Measurements from ENCODE around the gene CHRNA4. TPM values are rescaled to one million over a fixed set of nuclear protein-coding genes. Genes with fewer than 3 reads are reported as not detected.

CHRNA4 gene
- total RNA-seq, 1 experiment from 2014 or later, result 0.11 TPM

DNA sequence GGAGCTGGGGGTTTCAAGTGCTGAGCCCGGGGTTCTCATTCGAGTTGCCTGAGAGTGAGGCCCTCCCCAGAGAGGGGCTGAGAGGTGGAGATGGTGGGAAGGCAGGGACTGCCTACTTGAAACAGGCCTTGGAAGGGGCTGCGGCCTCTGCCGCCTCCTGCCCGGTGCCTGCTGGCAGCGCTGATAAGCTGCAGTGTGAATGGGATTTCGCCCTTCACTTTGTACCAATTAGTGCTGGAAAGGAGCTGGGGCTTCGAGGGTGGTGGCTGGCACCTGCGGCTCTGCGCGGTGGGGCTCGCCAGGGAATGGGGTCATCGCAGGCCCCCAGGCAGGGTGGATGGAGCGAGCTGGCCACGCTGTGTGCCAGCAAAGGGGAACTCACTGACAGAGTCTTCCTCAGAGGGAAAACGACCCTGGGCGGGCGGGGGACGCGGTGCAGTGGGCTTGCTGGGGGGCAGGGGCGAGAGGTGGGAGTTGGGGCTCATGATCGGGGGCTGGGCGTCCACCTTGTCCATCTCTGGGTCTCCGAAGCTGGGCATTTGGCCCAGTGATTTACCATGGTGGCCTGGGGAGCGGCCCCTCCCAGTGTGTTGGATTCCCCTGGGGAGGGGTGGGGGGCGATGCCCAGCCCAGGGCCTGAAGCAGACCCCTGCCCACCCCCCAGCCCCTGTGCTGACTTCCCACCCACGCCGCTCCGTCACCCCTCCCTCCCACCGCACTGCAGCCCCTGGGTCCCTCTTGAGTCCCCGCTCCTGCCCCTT lies 45.2 kb downstream of the CHRNA4 start:
- no TSS peak for BruUV-seq (replicated peaks)
- CTCF ChIA-PET, result interaction anchor here (0.7 kb wide), 1 partner anchor 92 kb away, joined by 10 read pairs; no protein-coding TSS in a partner anchor
- Histone ChIP-seq H3K4me1 (peaks cover 5% of the 10 kb centered on the region; the same call in 1 of the 2 replicates), H3K27me3 (replicated peaks; ENCODE audit: control insufficient read depth, insufficient read depth, low read length) (peaks cover 1% of the 10 kb centered on the region; the same call in 1 of the 2 replicates), H3K4me3 (ENCODE audit: low read depth, low read length) (no peak overlapping the region), H3K9me3 (no peaks in the 10 kb centered on the region), H3K36me3 (ENCODE audit: control insufficient read depth, insufficient read depth, low read length) (no peaks in the 10 kb centered on the region)
- DNase-seq, result peak in 1 of 2 experiments; percentile 44
- Mint-ChIP-seq H3K9me3 (ENCODE audit: unreplicated experiment) (no peaks in the 10 kb centered on the region), H3K27ac (ENCODE audit: unreplicated experiment) (no peak overlapping the region), H3K36me3 (ENCODE audit: insufficient read depth, unreplicated experiment) (no peaks in the 10 kb centered on the region), H3K4me1 (ENCODE audit: low read depth, unreplicated experiment) (no peaks in the 10 kb centered on the region), H3K27me3 (ENCODE audit: insufficient read depth, unreplicated experiment) (no peaks in the 10 kb centered on the region), H3K4me3 (ENCODE audit: unreplicated experiment) (no peak overlapping the region)
- TF ChIP-seq, protein P1, sequence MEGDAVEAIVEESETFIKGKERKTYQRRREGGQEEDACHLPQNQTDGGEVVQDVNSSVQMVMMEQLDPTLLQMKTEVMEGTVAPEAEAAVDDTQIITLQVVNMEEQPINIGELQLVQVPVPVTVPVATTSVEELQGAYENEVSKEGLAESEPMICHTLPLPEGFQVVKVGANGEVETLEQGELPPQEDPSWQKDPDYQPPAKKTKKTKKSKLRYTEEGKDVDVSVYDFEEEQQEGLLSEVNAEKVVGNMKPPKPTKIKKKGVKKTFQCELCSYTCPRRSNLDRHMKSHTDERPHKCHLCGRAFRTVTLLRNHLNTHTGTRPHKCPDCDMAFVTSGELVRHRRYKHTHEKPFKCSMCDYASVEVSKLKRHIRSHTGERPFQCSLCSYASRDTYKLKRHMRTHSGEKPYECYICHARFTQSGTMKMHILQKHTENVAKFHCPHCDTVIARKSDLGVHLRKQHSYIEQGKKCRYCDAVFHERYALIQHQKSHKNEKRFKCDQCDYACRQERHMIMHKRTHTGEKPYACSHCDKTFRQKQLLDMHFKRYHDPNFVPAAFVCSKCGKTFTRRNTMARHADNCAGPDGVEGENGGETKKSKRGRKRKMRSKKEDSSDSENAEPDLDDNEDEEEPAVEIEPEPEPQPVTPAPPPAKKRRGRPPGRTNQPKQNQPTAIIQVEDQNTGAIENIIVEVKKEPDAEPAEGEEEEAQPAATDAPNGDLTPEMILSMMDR (IDR thresholded peaks at IDR 0.05; ENCODE audit: insufficient read depth in 1 of 2, low read depth in 1 of 2, low read length in 1 of 2, severe bottlenecking in 1 of 2, unreplicated experiment in 1 of 2), result no peak
- POLR2A ChIA-PET, result interaction anchor here (0.6 kb wide), 1 partner anchor 229 kb away, joined by 7 read pairs; no protein-coding TSS in a partner anchor
- intact Hi-C loops (cut with micrococcal nuclease; ENCODE audit: unreplicated experiment), result no loop called here

DNA sequence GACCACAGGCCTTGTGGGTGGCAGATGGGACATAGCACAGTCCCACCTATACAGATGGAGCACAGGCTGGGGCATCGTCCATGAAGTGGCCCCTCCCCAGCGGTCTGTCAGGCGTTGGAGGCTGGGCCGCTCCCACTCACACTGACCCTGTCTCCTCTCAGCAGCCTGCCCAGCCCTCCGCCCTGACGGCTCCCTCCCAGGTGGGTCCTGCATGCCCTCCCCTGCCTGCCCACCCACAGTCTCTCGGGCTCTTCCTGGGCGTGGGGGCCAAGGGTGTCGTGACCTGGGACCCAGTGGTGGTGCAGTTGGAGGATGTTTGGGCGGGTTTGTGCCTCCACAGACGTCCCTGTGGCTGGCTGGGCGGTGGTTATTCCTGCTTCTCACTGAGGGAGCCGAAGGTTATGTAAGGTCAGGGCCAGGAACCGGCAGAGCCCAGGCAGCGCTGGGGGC lies 45.9 kb downstream of the CHRNA4 start:
- H3K36me3 ChIP-seq (ENCODE audit: control insufficient read depth, insufficient read depth, low read length), result no peaks in the 10 kb centered on the region
- no peak overlapping the region for H3K4me3 ChIP-seq (ENCODE audit: low read depth, low read length)
- no peaks in the 10 kb centered on the region for H3K4me1 Mint-ChIP-seq (ENCODE audit: low read depth, unreplicated experiment)
- H3K36me3 Mint-ChIP-seq (ENCODE audit: insufficient read depth, unreplicated experiment), result no peaks in the 10 kb centered on the region
- no TSS peak for BruUV-seq (replicated peaks)
- H3K4me1 ChIP-seq, result no peaks in the 10 kb centered on the region
- POLR2A ChIA-PET, result no interaction called here
- CTCF ChIA-PET, result interaction anchor here (0.7 kb wide), 1 partner anchor 92 kb away, joined by 10 read pairs; no protein-coding TSS in a partner anchor
- H3K27me3 Mint-ChIP-seq (ENCODE audit: insufficient read depth, unreplicated experiment), result peaks cover 3% of the 10 kb centered on the region
- H3K4me3 Mint-ChIP-seq (ENCODE audit: unreplicated experiment), result no peak overlapping the region
- no peak overlapping the region for H3K27ac Mint-ChIP-seq (ENCODE audit: unreplicated experiment)
- H3K27me3 ChIP-seq (replicated peaks; ENCODE audit: control insufficient read depth, insufficient read depth, low read length), result peaks cover 1% of the 10 kb centered on the region; the same call in 1 of the 2 replicates
- intact Hi-C loops (cut with micrococcal nuclease; ENCODE audit: unreplicated experiment), result no loop called here
- no peaks in the 10 kb centered on the region for H3K9me3 ChIP-seq
- peak in 1 of 2 experiments; percentile 53 for DNase-seq
- no peaks in the 10 kb centered on the region for H3K9me3 Mint-ChIP-seq (ENCODE audit: unreplicated experiment)
- TF ChIP-seq, protein P1 (IDR thresholded peaks at IDR 0.05; ENCODE audit: insufficient read depth in 1 of 2, low read depth in 1 of 2, low read length in 1 of 2, severe bottlenecking in 1 of 2, unreplicated experiment in 1 of 2), result no peak

DNA sequence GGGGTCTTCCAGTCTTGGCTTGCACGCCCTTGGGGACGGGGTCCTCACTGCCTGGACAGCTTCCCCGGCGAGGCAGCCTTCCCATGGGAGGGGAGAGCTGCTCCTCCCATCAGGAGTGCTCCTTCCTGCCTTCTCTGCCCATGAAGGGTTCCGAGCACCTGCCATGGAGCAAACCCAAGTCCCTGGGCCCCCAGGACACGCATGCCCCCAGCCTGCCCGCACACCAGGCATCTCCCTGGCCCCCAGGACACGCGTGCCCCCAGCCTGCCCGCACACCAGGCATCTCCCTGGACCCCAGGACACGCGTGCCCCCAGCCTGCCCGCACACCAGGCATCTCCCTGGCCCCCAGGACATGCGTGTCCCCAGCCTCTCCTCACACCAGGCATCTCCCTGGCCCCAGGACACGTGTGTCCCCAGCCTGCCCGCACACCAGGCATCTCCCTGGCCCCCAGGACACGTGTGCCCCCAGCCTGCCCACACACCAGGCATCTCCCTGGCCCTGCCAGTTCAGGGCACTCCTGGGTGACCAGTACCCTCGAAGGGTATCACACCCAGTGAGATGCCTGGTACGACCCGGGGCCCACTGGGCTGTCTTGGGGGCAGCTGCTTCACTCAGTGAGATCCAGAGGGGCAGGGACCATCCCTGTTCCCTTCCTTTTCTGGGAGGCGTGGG lies 46.4 kb downstream of the CHRNA4 start:
- no peaks in the 10 kb centered on the region for H3K4me1 Mint-ChIP-seq (ENCODE audit: low read depth, unreplicated experiment)
- H3K27ac Mint-ChIP-seq (ENCODE audit: unreplicated experiment), result no peak overlapping the region
- POLR2A ChIA-PET, result no interaction called here
- Histone ChIP-seq H3K36me3 (ENCODE audit: control insufficient read depth, insufficient read depth, low read length) (no peaks in the 10 kb centered on the region), H3K4me1 (no peaks in the 10 kb centered on the region), H3K9me3 (no peaks in the 10 kb centered on the region), H3K27me3 (replicated peaks; ENCODE audit: control insufficient read depth, insufficient read depth, low read length) (peaks cover 1% of the 10 kb centered on the region; the same call in 1 of the 2 replicates), H3K4me3 (ENCODE audit: low read depth, low read length) (no peak overlapping the region)
- CTCF ChIA-PET, result interaction anchor here (0.6 to 2.8 kb wide), 2 partner anchors 11 to 67 kb away, joined by 7 to 12 read pairs; no protein-coding TSS in a partner anchor
- no peak overlapping the region for H3K4me3 Mint-ChIP-seq (ENCODE audit: unreplicated experiment)
- intact Hi-C loops (cut with micrococcal nuclease; ENCODE audit: unreplicated experiment), result no loop called here
- peaks cover 3% of the 10 kb centered on the region for H3K27me3 Mint-ChIP-seq (ENCODE audit: insufficient read depth, unreplicated experiment)
- TF ChIP-seq, protein P1 (IDR thresholded peaks at IDR 0.05; ENCODE audit: insufficient read depth in 1 of 2, low read depth in 1 of 2, low read length in 1 of 2, severe bottlenecking in 1 of 2, unreplicated experiment in 1 of 2), result no peak
- DNase-seq, result no peak
- no peaks in the 10 kb centered on the region for H3K9me3 Mint-ChIP-seq (ENCODE audit: unreplicated experiment)
- no peaks in the 10 kb centered on the region for H3K36me3 Mint-ChIP-seq (ENCODE audit: insufficient read depth, unreplicated experiment)
- BruUV-seq (replicated peaks), result no TSS peak
